ENCODE results near the gene SCN3A. TPM values are rescaled to one million over a fixed set of nuclear protein-coding genes. Genes with fewer than 3 reads are reported as not detected.

SCN3A gene
- total and polyA plus RNA-seq, 2 of the 13 experiments (the other 11 are each of a cell fraction or from before 2014, with no cell fraction given), result not detected

DNA sequence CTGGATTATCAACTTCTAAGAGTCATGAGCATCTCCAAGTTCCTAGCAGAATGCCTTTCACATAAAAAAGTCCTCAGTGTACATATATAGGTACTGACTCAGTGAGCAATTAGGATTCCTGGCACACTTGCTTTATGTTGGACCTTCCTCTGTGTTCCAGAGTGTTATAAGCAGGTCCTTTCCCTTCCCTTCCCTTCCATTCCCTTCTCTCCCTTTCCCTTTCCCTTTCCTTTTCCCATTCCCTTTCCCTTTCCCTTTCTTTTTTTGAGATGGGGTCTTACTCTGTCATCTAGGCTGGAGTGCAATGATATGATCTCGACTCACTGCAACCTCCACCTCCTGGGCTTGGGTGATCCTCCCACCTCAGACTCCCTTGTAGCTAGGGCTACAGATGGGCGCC, 48.7 kb downstream of the SCN3A start:
- in situ Hi-C loops (cut with HindIII; ENCODE audit: extremely low pct_ligation_motif_present, low pct_unique_long_range_greater_than_20kb) (no loop called here), intact Hi-C loops (cut with micrococcal nuclease; ENCODE audit: unreplicated experiment) (no loop called here)
- Histone ChIP-seq H3K4me1 (ENCODE audit: insufficient read depth, low read length) (no peaks in the 10 kb centered on the region), H3K9ac (ENCODE audit: insufficient read depth, low read depth, low read length) (no peak overlapping the region), H3K36me3 (replicated peaks in 1 of 2; ENCODE audit: control insufficient read depth in 1 of 2, insufficient read depth in 2 of 2, low read length in 2 of 2) (no peaks in the 10 kb centered on the region), H3K27me3 (ENCODE audit: control insufficient read depth in 1 of 2, insufficient read depth in 2 of 2, low read length in 2 of 2) (no peaks in the 10 kb centered on the region), H3K4me3 (replicated peaks in 1 of 3; ENCODE audit: insufficient read depth in 1 of 3, low read depth in 2 of 3, low read length in 3 of 3) (no peak overlapping the region), H2AFZ (ENCODE audit: low read length) (no peak overlapping the region), H3K79me2 (ENCODE audit: insufficient read depth, low read length) (no peaks in the 10 kb centered on the region), H3K9me3 (ENCODE audit: low read length) (no peaks in the 10 kb centered on the region), H3K27ac (ENCODE audit: extremely low read length, insufficient read depth, low read length) (no peak overlapping the region), H3K4me2 (ENCODE audit: low read depth, low read length) (no peak overlapping the region), H4K20me1 (ENCODE audit: insufficient read depth, low read length) (no peaks in the 10 kb centered on the region)
- WGBS (ENCODE audit: low lambda C conversion rate), result 0% methylated on average over 2 of the region's 2 CpGs
- no peak for FAIRE-seq
- ChIA-PET CTCF (ENCODE audit: low intra/inter-chr PET ratio, low total read pairs) (no interaction called here), POLR2A (no interaction called here)
- TF ChIP-seq PLRG1 (conservative IDR thresholded peaks at IDR 0.05) (no peak), PCBP2 (optimal IDR thresholded peaks at IDR 0.05; ENCODE audit: low read depth, low read length, poor library complexity, severe bottlenecking) (peak; percentile 2)
- no peak for DNase-seq (ENCODE audit: low spot score)
- BruUV-seq (replicated peaks), result no TSS peak
- ATAC-seq, result no peak

DNA sequence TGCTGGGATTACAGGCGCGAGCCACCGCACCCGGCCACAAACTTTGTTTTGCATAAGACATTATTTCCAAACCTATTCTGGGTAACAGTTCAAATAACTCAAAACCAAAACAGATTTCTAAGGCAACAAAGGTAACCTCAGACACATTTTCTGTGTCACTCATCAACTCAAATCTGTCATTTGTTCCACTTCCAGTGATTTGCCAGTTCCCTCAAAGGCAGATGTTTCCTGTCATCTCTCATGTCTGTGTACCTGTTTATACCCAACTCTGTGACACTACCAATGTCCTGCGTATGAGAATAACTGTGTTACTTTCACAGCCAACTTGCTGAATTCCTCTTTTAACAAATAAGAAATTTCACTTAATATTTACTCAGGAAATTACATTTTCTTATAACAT, 54.4 kb downstream of the SCN3A start:
- ATAC-seq (no peak), DNase-seq (ENCODE audit: low spot score) (no peak)
- H3K27me3 ChIP-seq (ENCODE audit: control insufficient read depth in 1 of 2, insufficient read depth in 2 of 2, low read length in 2 of 2), result no peaks in the 10 kb centered on the region

More for the DNA sequence above, 54.4 kb downstream of the SCN3A start:
- CTCF ChIA-PET (ENCODE audit: low intra/inter-chr PET ratio, low total read pairs), result no interaction called here
- POLR2A ChIA-PET, result no interaction called here
- no peaks in the 10 kb centered on the region for H3K36me3 ChIP-seq (replicated peaks in 1 of 2; ENCODE audit: control insufficient read depth in 1 of 2, insufficient read depth in 2 of 2, low read length in 2 of 2)
- H3K9ac ChIP-seq (ENCODE audit: insufficient read depth, low read depth, low read length), result no peak overlapping the region
- in situ Hi-C loops (cut with HindIII; ENCODE audit: extremely low pct_ligation_motif_present, low pct_unique_long_range_greater_than_20kb) (no loop called here), intact Hi-C loops (cut with micrococcal nuclease; ENCODE audit: unreplicated experiment) (no loop called here)
- H3K27ac ChIP-seq (ENCODE audit: extremely low read length, insufficient read depth, low read length), result no peak overlapping the region
- FAIRE-seq, result no peak
- H3K4me1 ChIP-seq (ENCODE audit: insufficient read depth, low read length), result no peaks in the 10 kb centered on the region
- no peaks in the 10 kb centered on the region for H3K79me2 ChIP-seq (ENCODE audit: insufficient read depth, low read length)
- no peaks in the 10 kb centered on the region for H4K20me1 ChIP-seq (ENCODE audit: insufficient read depth, low read length)
- no peak overlapping the region for H3K4me3 ChIP-seq (replicated peaks in 1 of 3; ENCODE audit: insufficient read depth in 1 of 3, low read depth in 2 of 3, low read length in 3 of 3)
- H2AFZ ChIP-seq (ENCODE audit: low read length), result no peak overlapping the region
- no peak overlapping the region for H3K4me2 ChIP-seq (ENCODE audit: low read depth, low read length)
- no TSS peak for BruUV-seq (replicated peaks)
- 77% methylated on average over 5 of the region's 5 CpGs for WGBS (ENCODE audit: low lambda C conversion rate)
- no peak for TF ChIP-seq ZBTB42 (CRISPR knock-in tag; IDR thresholded peaks at IDR 0.05)
- TF ChIP-seq ZNF280B (CRISPR knock-in tag; IDR thresholded peaks at IDR 0.05; ENCODE audit: borderline replicate concordance), result no peak
- TF ChIP-seq ZNF773 (CRISPR knock-in tag; IDR thresholded peaks at IDR 0.05; ENCODE audit: borderline replicate concordance), result no peak
- no peaks in the 10 kb centered on the region for H3K9me3 ChIP-seq (ENCODE audit: low read length)

All from HepG2 (cell line).